GM11168 (cell line): ENCODE data around the gene ILRUN.
"Not testable (repeated sequence)": the region's sequence is repeated elsewhere in the genome, so short reads cannot be mapped to it uniquely, and the experiment has no call there.

ENCODE experiments used
- in situ Hi-C: fragments of 300-500 bp; cut with MboI; formaldehyde crosslinking; loops from one replicate; pipeline ENCODE4 v1.12.0; 2022; ENCODE audit warnings: low sequenced_read_pairs; ENCODE audit not compliant: unreplicated experiment

ILRUN gene

DNA sequence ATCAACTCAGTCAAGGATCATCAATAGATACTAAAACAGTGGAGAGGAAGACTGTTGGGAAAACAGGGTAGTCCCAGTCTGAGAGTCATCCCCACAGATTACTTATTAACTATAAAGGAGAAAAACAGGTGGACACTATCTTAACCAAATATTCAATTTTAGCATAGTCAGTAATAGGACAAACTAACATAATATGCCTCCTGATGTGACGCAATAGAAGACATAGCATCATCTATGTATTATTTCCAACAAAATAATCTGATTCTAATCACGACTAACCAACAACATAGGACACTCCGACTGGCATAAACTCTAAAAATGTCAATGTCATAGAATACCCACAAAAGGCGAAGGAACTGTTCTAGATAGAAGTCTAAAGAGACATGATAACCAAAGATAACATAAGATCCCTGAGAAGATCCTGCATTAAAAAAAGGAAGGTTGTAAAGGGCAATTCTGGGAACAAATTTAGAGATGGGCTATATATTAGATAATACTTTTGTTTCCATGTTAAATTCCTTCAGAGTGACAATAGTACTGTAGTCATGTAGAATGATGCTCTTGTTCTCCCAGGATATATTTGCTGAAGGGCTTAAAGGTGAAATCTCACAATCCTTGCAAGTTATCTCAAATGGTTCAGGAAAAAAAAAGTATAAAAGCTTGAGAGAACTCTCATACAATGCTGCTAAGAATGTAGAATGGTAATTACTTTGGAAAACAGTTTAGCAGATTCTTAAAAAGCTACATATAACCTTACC is 28.9 kb downstream of the ILRUN start:
- in situ Hi-C loops = no loop called here

DNA sequence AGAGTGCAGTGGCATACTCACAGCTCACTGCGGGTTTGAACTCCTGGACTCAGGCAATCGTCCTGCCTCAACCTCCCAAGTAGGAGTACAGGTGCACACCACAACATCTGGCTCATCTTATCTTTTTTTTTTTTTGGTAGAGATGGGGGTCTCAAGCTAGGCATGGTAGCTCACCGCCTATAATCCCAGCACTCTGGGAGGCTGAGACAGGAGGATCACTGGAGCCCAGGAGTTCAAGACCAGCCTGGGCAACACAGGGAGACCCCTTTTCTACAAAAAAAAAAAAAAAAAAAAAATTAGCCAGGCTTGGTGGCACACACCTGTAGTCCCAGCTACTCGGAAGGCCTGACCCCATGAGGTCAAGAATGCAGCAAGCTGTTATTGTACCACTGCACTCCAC is 31.5 kb downstream of the ILRUN start:
- in situ Hi-C loops = no loop called here

GRCh38 chr6:34664256-34664971 is 32.2 kb downstream of the ILRUN start:
- in situ Hi-C loops = no loop called here

DNA sequence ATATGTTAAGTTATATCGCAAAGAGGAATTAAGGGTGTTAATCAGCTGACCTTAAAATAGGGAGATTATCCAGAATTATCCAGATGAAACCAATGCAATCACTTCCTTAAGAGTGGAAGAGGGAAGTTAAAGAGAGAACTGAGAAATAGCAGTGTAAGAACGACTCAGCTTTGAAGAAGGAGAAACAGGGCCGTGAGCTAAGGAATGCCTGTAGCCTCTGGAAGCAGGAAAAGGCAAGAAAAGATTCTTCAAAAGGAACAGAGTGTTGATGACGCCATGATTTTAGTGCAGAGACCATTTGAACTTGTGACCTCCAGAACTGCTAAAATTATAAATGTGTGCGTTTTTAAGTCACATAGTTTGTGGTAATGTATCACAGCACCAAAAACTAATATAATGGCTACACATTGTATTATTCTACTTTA is 32.7 kb downstream of the ILRUN start:
- in situ Hi-C loops = no loop called here

DNA sequence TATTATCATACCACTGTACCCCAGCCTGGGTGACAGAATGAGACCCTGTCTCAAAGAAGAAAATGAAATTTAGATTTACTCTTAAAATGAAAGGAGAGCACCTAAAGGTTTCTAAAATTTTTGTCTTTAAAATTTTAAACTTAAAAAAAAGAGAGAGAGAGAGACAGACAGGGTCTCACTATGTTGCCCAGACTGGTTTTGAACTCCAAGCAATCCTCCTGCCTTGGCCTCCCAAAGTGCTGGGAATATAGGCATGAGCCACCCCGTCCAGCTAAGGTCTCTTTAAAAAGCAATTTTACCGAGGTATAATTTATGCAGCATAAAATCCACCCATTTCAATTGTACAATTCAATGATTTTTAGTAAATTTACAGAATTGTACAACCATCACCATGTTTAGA is 33.2 kb downstream of the ILRUN start:
- in situ Hi-C loops = no loop called here

DNA sequence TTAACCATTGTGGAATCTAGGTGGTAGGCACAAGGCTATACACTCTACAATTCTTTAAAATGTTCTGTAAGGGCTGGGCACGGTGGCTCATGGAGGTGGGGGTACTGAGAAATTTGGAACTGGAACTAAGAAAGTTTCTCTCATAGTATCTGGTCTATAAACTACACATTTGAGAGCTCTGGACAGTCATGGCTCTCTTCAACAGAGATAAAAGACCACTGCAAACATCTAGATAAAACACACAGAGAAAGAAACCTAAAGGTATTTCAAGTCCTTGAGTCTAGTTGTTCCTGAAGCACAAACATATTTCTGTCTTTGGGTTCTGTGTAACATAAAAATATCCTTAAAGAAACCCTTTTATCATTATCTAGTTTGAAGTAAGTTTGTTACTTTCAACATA is 35.2 kb downstream of the ILRUN start:
- in situ Hi-C loops = no loop called here

- in situ Hi-C loops = no loop called here
These were observed 37.8 kb downstream of the ILRUN start for GRCh38 chr6:34658605-34659265.

- in situ Hi-C loops = not testable (repeated sequence)
These were observed 38.5 kb downstream of the ILRUN start for GRCh38 chr6:34657979-34658480.

GRCh38 chr6:34657307-34657978 is 39.1 kb downstream of the ILRUN start:
- in situ Hi-C loops = no loop called here

DNA sequence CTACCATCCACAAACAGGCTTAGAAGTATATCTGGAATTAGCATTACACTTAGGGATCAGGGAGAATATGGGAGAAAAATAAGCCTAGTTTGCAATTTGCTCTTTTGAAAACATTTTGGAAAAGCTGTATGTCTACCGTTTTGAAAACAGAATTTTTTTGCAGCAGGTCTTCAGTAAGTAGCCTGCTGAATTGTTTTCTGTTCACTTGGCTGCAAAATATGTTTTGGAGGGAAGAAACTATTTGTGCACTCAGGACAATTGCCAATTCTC is 39.6 kb downstream of the ILRUN start:
- in situ Hi-C loops = no loop called here

- in situ Hi-C loops = no loop called here
These were observed 40.1 kb downstream of the ILRUN start for GRCh38 chr6:34656378-34657036.

- in situ Hi-C loops = not testable (repeated sequence)
These were observed 40.6 kb downstream of the ILRUN start for GRCh38 chr6:34655876-34656377.

DNA sequence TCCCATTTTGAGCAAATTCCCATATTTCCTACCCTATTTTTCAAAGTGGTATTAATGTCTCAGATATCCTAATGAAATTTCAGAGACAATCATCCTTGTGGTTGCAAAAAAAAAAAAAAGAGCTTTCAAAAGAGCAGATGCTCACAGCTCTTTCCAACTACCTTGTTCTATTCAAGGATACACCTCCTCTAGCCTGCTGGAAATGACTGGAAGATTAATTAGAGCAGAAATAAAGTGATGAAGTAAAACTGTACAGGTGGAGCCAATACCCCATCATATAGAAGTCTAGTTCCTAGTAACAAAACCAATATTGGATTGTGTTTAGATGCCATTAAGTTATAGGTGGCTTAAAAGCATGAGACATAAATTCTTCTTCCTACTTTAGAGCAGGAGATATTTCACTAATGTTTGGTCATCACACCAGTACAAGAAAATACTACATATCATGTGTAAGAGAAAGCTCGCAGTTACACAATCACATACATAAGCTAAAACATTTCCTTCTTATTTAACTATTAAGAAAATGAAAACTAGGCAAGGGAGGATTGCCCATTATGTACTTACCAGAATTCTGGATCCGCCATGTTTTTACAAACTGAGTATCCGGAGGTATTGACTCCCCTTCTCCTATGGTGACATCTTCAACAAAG is 42.4 kb downstream of the ILRUN start:
- in situ Hi-C loops = no loop called here

- in situ Hi-C loops = no loop called here
These were observed 44.3 kb downstream of the ILRUN start for GRCh38 chr6:34652263-34652662.

GRCh38 chr6:34650823-34651222 is 45.7 kb downstream of the ILRUN start:
- in situ Hi-C loops = no loop called here

GRCh38 chr6:34650232-34650631 is 46.3 kb downstream of the ILRUN start:
- in situ Hi-C loops = not testable (repeated sequence)

DNA sequence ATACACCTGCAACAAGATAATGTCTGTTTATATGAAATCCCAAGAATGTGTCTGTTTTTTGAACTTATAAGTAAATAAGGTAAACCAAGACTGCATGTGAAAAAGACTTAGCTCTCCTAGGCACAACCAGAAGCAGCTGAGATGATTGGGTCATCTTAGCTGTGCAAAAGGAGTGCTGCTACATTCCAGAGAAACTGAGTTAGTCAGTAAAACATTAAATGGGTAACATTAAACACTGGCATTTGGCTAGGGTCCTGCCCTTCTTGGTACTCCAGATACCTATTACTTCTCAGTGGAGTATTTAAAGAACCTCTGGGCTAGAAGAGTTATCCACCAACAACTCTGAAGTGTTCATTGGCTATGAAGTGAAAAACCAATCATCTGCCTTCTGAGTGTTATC is 47.8 kb downstream of the ILRUN start:
- in situ Hi-C loops = no loop called here
